OCI-LY3 (cell line): Measurements from ENCODE around the gene NLGN1.

Experiments
- EZH2phosphoT487 ChIP-seq: fragments of 200-600 bp; shearing (Covaris generic); IDR thresholded peaks from 2 replicates; pipeline ENCODE4 v1.6.1; 2018; ENCODE audit warnings: antibody characterized with exemption, mixed run types, low read depth
- TF ChIP-seq, protein P1 (sequence below): fragments of 200-600, 300-600 bp; sonication (generic); IDR thresholded peaks from 2 replicates; pipeline ENCODE4 v1.5.1; 2014; ENCODE audit warnings: antibody characterized with exemption, low read length, low read depth

DNA sequence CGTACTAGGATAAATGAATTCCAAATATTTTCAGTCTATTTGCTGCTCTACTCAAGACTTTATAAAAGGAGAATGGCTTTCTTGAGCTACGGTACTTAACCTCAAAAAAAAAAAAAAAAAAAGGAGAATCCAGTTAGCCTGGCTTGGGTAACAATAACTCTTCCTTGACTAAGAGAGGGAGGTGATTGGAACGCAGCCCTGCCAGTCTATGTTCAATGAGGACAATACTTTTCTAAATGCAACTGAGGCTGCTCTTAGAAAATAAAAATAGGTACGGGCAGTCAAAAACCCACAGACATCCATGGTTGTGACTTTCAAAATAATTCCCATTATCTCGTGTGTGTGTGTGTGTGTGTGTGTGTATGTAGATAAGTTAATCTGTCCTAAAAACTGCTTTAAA is 799.9 kb downstream of the NLGN1 start:
- TF ChIP-seq, protein P1, sequence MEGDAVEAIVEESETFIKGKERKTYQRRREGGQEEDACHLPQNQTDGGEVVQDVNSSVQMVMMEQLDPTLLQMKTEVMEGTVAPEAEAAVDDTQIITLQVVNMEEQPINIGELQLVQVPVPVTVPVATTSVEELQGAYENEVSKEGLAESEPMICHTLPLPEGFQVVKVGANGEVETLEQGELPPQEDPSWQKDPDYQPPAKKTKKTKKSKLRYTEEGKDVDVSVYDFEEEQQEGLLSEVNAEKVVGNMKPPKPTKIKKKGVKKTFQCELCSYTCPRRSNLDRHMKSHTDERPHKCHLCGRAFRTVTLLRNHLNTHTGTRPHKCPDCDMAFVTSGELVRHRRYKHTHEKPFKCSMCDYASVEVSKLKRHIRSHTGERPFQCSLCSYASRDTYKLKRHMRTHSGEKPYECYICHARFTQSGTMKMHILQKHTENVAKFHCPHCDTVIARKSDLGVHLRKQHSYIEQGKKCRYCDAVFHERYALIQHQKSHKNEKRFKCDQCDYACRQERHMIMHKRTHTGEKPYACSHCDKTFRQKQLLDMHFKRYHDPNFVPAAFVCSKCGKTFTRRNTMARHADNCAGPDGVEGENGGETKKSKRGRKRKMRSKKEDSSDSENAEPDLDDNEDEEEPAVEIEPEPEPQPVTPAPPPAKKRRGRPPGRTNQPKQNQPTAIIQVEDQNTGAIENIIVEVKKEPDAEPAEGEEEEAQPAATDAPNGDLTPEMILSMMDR = no peak
- no peak for TF ChIP-seq EZH2phosphoT487
